Measurements from ENCODE around the gene LENG1.

Gene LENG1

GRCh38 chr19:54165222-54165621 is 5.7 kb upstream of the LENG1 start:
- H3K4me1 ChIP-seq (ENCODE audit: control insufficient read depth in 2 of 2, insufficient read depth in 2 of 2, low read length in 2 of 2): peaks cover 33 to 37% of the 10 kb centered on the region in 2 donors
- no peak overlapping the region for H3K9ac ChIP-seq (ENCODE audit: low read depth in 1 of 2, low read length in 2 of 2)
- H3K36me3 ChIP-seq (ENCODE audit: control insufficient read depth in 2 of 2, insufficient read depth in 2 of 2, low read length in 2 of 2): no peaks in the 10 kb centered on the region
- peak overlapping the region in 1 of 2 donors; percentile 43 for H3K27ac ChIP-seq (ENCODE audit: low read depth in 2 of 2, low read length in 2 of 2)
- no peaks in the 10 kb centered on the region for H3K9me3 ChIP-seq (ENCODE audit: control insufficient read depth in 2 of 2, low read length in 2 of 2)
- no peak overlapping the region for H3K4me3 ChIP-seq (ENCODE audit: low read length in 2 of 2)
- H3K27me3 ChIP-seq (ENCODE audit: control insufficient read depth in 2 of 2, insufficient read depth in 2 of 2, low read length in 2 of 2): no peaks in the 10 kb centered on the region

- Histone ChIP-seq H3K4me3 (ENCODE audit: low read length in 2 of 2) (peak overlapping the region in 1 of 2 donors; percentile 54), H3K27ac (ENCODE audit: low read depth in 2 of 2, low read length in 2 of 2) (peak overlapping the region in 1 of 2 donors; percentile 63), H3K4me1 (ENCODE audit: control insufficient read depth in 2 of 2, insufficient read depth in 2 of 2, low read length in 2 of 2) (peaks cover 37 to 40% of the 10 kb centered on the region in 2 donors)
Observed at GRCh38 chr19:54164369-54165068, 5.0 kb upstream of the LENG1 start.

DNA sequence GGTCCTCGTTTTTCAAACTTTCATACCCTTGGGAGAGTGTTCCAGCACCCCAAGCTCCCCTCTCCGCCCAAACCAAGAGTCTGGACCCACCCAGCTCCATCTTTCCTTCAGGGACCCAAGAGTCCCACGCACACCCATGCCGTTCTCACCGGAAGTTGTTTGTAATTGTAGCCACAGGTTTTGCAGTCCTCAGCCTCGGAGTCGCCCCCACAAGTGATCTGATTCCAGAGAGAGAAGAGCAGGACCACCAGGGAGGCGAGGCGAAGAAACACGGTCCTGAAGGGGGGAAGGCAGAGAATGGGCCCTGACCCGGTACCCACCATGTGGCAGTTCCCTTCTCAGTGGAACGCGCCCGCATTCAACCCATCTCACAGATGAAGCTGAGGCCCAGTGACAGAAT is 3.4 kb upstream of the LENG1 start:
- H3K27me3 ChIP-seq (ENCODE audit: control insufficient read depth in 2 of 2, insufficient read depth in 2 of 2, low read length in 2 of 2): no peaks in the 10 kb centered on the region
- peak overlapping the region; percentile 80 to 89 for H3K27ac ChIP-seq (ENCODE audit: low read depth in 2 of 2, low read length in 2 of 2)
- peaks cover 2 to 3% of the 10 kb centered on the region in 2 donors for H3K36me3 ChIP-seq (ENCODE audit: control insufficient read depth in 2 of 2, insufficient read depth in 2 of 2, low read length in 2 of 2)
- H3K4me1 ChIP-seq (ENCODE audit: control insufficient read depth in 2 of 2, insufficient read depth in 2 of 2, low read length in 2 of 2): peaks cover 47 to 49% of the 10 kb centered on the region in 2 donors
- H3K4me3 ChIP-seq (ENCODE audit: low read length in 2 of 2): peak overlapping the region; percentile 54 to 70
- H3K9me3 ChIP-seq (ENCODE audit: control insufficient read depth in 2 of 2, low read length in 2 of 2): no peaks in the 10 kb centered on the region
- peak overlapping the region; percentile 52 to 59 for H3K9ac ChIP-seq (ENCODE audit: low read depth in 1 of 2, low read length in 2 of 2)

More at GRCh38 chr19:54164369-54165068, 5.0 kb upstream of the LENG1 start:
- H3K9me3 ChIP-seq (ENCODE audit: control insufficient read depth in 2 of 2, low read length in 2 of 2): no peaks in the 10 kb centered on the region
- H3K27me3 ChIP-seq (ENCODE audit: control insufficient read depth in 2 of 2, insufficient read depth in 2 of 2, low read length in 2 of 2): no peaks in the 10 kb centered on the region
- H3K9ac ChIP-seq (ENCODE audit: low read depth in 1 of 2, low read length in 2 of 2): peak overlapping the region in 1 of 2 donors; percentile 12
- no peaks in the 10 kb centered on the region for H3K36me3 ChIP-seq (ENCODE audit: control insufficient read depth in 2 of 2, insufficient read depth in 2 of 2, low read length in 2 of 2)

GRCh38 chr19:54162241-54162805 is 2.8 kb upstream of the LENG1 start:
- no peaks in the 10 kb centered on the region for H3K9me3 ChIP-seq (ENCODE audit: control insufficient read depth in 2 of 2, low read length in 2 of 2)
- H3K27me3 ChIP-seq (ENCODE audit: control insufficient read depth in 2 of 2, insufficient read depth in 2 of 2, low read length in 2 of 2): no peaks in the 10 kb centered on the region
- H3K27ac ChIP-seq (ENCODE audit: low read depth in 2 of 2, low read length in 2 of 2): peak overlapping the region; percentile 80 to 89
- H3K9ac ChIP-seq (ENCODE audit: low read depth in 1 of 2, low read length in 2 of 2): peak overlapping the region; percentile 52 to 59
- H3K4me3 ChIP-seq (ENCODE audit: low read length in 2 of 2): peak overlapping the region; percentile 54 to 70
- H3K36me3 ChIP-seq (ENCODE audit: control insufficient read depth in 2 of 2, insufficient read depth in 2 of 2, low read length in 2 of 2): peaks cover 4 to 5% of the 10 kb centered on the region in 2 donors
- peaks cover 47 to 49% of the 10 kb centered on the region in 2 donors for H3K4me1 ChIP-seq (ENCODE audit: control insufficient read depth in 2 of 2, insufficient read depth in 2 of 2, low read length in 2 of 2)

DNA sequence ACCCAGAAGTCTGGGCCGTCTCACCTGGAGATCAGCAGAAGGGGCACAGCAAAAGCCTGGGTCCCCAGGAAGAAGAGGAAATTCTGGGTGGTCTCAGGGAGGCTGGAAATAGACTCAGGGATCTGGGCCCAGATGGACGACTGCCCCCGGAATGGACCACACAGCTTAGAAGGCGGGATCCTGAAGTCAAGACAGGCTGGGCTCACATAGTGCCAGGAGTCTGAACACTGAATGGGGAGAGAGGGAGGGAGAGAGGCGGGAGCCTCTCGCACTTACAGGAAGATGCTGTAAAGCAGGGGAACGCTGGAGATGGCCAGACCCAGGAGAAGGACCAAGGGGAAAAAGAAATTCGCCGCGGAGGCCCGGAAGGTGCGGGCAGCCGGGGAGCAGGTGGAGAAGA is 1.3 kb upstream of the LENG1 start:
- peaks cover 18 to 19% of the 10 kb centered on the region in 2 donors for H3K36me3 ChIP-seq (ENCODE audit: control insufficient read depth in 2 of 2, insufficient read depth in 2 of 2, low read length in 2 of 2)
- H3K4me1 ChIP-seq (ENCODE audit: control insufficient read depth in 2 of 2, insufficient read depth in 2 of 2, low read length in 2 of 2): peaks cover 47 to 49% of the 10 kb centered on the region in 2 donors
- no peaks in the 10 kb centered on the region for H3K27me3 ChIP-seq (ENCODE audit: control insufficient read depth in 2 of 2, insufficient read depth in 2 of 2, low read length in 2 of 2)
- no peaks in the 10 kb centered on the region for H3K9me3 ChIP-seq (ENCODE audit: control insufficient read depth in 2 of 2, low read length in 2 of 2)
- H3K27ac ChIP-seq (ENCODE audit: low read depth in 2 of 2, low read length in 2 of 2): peak overlapping the region; percentile 77 to 88
- H3K4me3 ChIP-seq (ENCODE audit: low read length in 2 of 2): peak overlapping the region; percentile 69 to 82
- H3K9ac ChIP-seq (ENCODE audit: low read depth in 1 of 2, low read length in 2 of 2): peak overlapping the region in 1 of 2 donors; percentile 56

DNA sequence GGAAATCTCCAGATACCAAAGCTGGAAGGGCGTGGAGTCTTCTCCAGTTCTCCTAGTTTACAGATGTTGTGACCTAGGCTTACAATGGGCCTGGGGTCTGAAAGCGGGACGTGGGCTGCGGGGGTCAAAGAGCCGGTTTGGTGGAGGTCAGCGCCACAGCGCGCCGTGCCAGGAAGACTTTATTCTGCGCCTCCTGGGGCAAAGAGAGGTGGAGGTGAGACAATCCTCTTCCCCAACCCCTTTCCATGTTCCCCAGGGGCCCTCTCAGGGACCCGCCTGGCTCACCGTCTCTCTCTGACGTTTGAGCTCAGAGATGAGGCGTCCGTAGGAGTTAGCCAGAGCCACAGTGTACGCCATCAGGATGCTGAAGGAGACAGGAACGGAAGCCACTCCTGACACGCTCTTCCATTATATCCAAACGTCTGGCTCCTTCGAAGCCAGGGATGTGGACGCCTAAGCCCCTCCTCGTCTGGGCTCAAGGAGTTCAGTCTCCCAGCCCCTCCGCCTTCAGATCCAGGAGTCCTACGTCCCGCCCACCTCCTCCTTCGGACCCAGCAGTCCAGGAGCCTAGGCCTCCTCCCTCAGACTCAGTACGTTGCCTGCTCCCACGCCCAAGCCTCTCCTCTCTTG is 776 bp upstream of the LENG1 start:
- peak overlapping the region; percentile 56 to 91 for H3K9ac ChIP-seq (ENCODE audit: low read depth in 1 of 2, low read length in 2 of 2)
- no peaks in the 10 kb centered on the region for H3K27me3 ChIP-seq (ENCODE audit: control insufficient read depth in 2 of 2, insufficient read depth in 2 of 2, low read length in 2 of 2)
- peaks cover 21 to 23% of the 10 kb centered on the region in 2 donors for H3K36me3 ChIP-seq (ENCODE audit: control insufficient read depth in 2 of 2, insufficient read depth in 2 of 2, low read length in 2 of 2)
- H3K4me1 ChIP-seq (ENCODE audit: control insufficient read depth in 2 of 2, insufficient read depth in 2 of 2, low read length in 2 of 2): peaks cover 44 to 45% of the 10 kb centered on the region in 2 donors
- H3K9me3 ChIP-seq (ENCODE audit: control insufficient read depth in 2 of 2, low read length in 2 of 2): no peaks in the 10 kb centered on the region
- H3K4me3 ChIP-seq (ENCODE audit: low read length in 2 of 2): peak overlapping the region; percentile 69 to 82
- H3K27ac ChIP-seq (ENCODE audit: low read depth in 2 of 2, low read length in 2 of 2): peak overlapping the region; percentile 77 to 88

DNA sequence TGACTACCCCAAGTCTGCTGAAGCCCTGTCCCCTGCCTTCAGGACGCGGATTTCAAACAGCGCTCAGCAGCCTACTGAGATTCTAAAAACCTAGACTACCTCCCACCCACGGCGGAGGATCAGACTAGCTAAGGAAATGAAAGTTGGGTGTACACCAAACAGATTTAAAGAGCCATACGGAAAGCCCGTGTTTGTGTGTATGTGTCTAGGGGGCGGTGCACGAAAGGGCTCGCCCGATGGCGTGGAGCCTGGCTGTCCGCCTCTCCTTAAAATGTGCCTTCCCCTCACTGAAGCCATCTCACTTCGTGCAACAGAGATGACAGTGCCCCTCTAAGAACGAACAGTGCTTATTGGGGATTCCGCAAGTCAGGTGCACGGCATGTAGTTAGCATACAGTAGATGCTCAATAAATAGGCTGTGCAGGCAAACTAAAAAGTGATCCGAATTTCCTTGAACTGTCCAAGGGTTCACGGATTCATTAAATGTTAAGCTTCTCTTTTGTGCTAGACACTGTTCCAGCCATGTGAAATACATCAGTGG is 639 bp downstream of the LENG1 start:
- H3K27ac ChIP-seq (ENCODE audit: low read depth in 2 of 2, low read length in 2 of 2): peak overlapping the region; percentile 96 to 98

DNA sequence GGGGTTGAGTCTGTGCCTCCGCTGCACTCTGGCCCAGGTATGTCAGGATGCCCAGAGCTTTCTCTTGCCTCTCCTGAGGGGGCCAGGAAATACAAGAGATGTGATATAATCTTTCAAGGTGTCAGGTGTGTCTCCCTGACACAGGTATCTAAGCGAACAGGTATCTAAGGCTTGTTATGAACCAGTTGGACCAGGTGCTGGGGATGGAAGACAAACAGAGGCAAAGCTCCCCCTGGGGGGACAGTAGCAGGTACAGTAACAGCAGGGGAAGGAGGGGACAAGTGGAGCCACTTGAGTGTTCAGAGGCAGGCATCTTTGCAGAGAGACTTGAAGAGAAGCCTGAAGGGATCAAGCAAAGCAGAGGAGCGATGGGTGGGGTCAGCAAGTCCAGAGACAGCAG is 2.6 kb downstream of the LENG1 start:
- Histone ChIP-seq H3K9me3 (ENCODE audit: control insufficient read depth in 2 of 2, low read length in 2 of 2) (no peaks in the 10 kb centered on the region), H3K27ac (ENCODE audit: low read depth in 2 of 2, low read length in 2 of 2) (no peak overlapping the region), H3K9ac (ENCODE audit: low read depth in 1 of 2, low read length in 2 of 2) (no peak overlapping the region), H3K27me3 (ENCODE audit: control insufficient read depth in 2 of 2, insufficient read depth in 2 of 2, low read length in 2 of 2) (no peaks in the 10 kb centered on the region), H3K4me3 (ENCODE audit: low read length in 2 of 2) (no peak overlapping the region), H3K36me3 (ENCODE audit: control insufficient read depth in 2 of 2, insufficient read depth in 2 of 2, low read length in 2 of 2) (peaks cover 41 to 57% of the 10 kb centered on the region in 2 donors), H3K4me1 (ENCODE audit: control insufficient read depth in 2 of 2, insufficient read depth in 2 of 2, low read length in 2 of 2) (peaks cover 28 to 29% of the 10 kb centered on the region in 2 donors)

More for the DNA sequence above, 639 bp downstream of the LENG1 start:
- Histone ChIP-seq H3K4me1 (ENCODE audit: control insufficient read depth in 2 of 2, insufficient read depth in 2 of 2, low read length in 2 of 2) (peaks cover 37% of the 10 kb centered on the region in 2 donors), H3K4me3 (ENCODE audit: low read length in 2 of 2) (peak overlapping the region; percentile 82 to 97), H3K9me3 (ENCODE audit: control insufficient read depth in 2 of 2, low read length in 2 of 2) (no peaks in the 10 kb centered on the region), H3K9ac (ENCODE audit: low read depth in 1 of 2, low read length in 2 of 2) (peak overlapping the region; percentile 84 to 90), H3K36me3 (ENCODE audit: control insufficient read depth in 2 of 2, insufficient read depth in 2 of 2, low read length in 2 of 2) (peaks cover 31 to 38% of the 10 kb centered on the region in 2 donors), H3K27me3 (ENCODE audit: control insufficient read depth in 2 of 2, insufficient read depth in 2 of 2, low read length in 2 of 2) (no peaks in the 10 kb centered on the region)

- H3K4me1 ChIP-seq (ENCODE audit: control insufficient read depth in 2 of 2, insufficient read depth in 2 of 2, low read length in 2 of 2): peaks cover 25% of the 10 kb centered on the region in 2 donors
- H3K9me3 ChIP-seq (ENCODE audit: control insufficient read depth in 2 of 2, low read length in 2 of 2): no peaks in the 10 kb centered on the region
- H3K27ac ChIP-seq (ENCODE audit: low read depth in 2 of 2, low read length in 2 of 2): no peak overlapping the region
- H3K27me3 ChIP-seq (ENCODE audit: control insufficient read depth in 2 of 2, insufficient read depth in 2 of 2, low read length in 2 of 2): no peaks in the 10 kb centered on the region
- H3K4me3 ChIP-seq (ENCODE audit: low read length in 2 of 2): no peak overlapping the region
- H3K9ac ChIP-seq (ENCODE audit: low read depth in 1 of 2, low read length in 2 of 2): no peak overlapping the region
- H3K36me3 ChIP-seq (ENCODE audit: control insufficient read depth in 2 of 2, insufficient read depth in 2 of 2, low read length in 2 of 2): peaks cover 46 to 61% of the 10 kb centered on the region in 2 donors
Observed at GRCh38 chr19:54156490-54156889, 3.0 kb downstream of the LENG1 start.

DNA sequence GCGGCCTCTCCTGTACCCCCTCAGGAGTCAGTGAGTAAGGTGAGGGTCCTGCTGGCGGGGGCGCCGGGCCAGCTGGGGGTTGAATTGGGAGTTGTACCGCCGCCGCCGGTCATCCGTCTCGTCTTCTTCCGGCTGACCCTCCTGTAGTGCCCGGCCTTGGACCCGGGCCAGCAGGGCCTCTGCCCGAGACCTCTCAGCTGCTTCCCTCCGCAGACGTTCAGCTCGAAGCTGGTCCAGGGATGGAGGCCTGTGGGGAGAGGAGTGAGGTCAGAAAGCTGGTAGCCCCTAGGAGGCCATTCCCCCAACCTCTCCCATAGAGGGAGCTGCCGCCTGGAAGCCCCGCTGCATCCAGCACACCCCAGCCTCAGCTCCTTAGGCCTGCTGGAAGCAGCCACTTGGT is 3.8 kb downstream of the LENG1 start:
- H3K4me1 ChIP-seq (ENCODE audit: control insufficient read depth in 2 of 2, insufficient read depth in 2 of 2, low read length in 2 of 2): peaks cover 21% of the 10 kb centered on the region in 2 donors
- no peak overlapping the region for H3K9ac ChIP-seq (ENCODE audit: low read depth in 1 of 2, low read length in 2 of 2)
- no peak overlapping the region for H3K27ac ChIP-seq (ENCODE audit: low read depth in 2 of 2, low read length in 2 of 2)
- peaks cover 51 to 67% of the 10 kb centered on the region in 2 donors for H3K36me3 ChIP-seq (ENCODE audit: control insufficient read depth in 2 of 2, insufficient read depth in 2 of 2, low read length in 2 of 2)
- no peaks in the 10 kb centered on the region for H3K9me3 ChIP-seq (ENCODE audit: control insufficient read depth in 2 of 2, low read length in 2 of 2)
- H3K4me3 ChIP-seq (ENCODE audit: low read length in 2 of 2): no peak overlapping the region
- H3K27me3 ChIP-seq (ENCODE audit: control insufficient read depth in 2 of 2, insufficient read depth in 2 of 2, low read length in 2 of 2): no peaks in the 10 kb centered on the region
